NK-92 (cell line): ENCODE data around the gene RXRG.
"Not testable (repeated sequence)": the region's sequence is repeated elsewhere in the genome, so short reads cannot be mapped to it uniquely, and the experiment has no call there.

Source experiments
- DNase-seq: peaks from one replicate; lab custom pipeline; 2025; ENCODE audit not compliant: unreplicated experiment; lab: John Stamatoyannopoulos, UW

RXRG gene

DNA sequence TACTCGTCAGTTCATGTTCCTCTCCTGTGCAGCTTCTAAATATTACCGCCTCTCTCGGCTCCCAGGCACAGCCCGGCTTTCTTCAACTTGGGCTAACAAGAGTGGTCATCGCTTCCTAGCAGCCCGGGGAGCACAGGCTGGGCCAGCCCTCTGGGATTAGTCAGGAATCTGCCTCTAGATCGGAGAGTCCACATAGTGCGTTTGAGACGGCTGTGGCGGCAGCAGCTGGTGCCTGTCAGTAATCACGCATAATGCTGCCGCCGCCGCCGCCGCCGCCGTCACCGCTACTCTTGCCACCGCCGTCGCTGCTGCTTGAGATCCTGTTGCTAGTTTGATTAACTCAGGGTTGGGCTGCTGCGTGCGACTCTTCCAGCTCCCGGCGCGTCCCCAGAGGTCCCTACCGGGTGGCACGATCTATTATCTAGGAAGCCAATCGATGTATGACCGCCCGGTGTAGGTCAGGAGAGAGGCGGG is at the start of gene RXRG:
Gene RXRG (minus strand): TSS at position 230 of the 474 bp plus-strand sequence. CDS start 233 bp downstream, outside the sequence.
- no peak for DNase-seq

- no peak for DNase-seq
These were observed 48.0 kb upstream of the RXRG start for GRCh38 chr1:165492845-165493373.

DNA sequence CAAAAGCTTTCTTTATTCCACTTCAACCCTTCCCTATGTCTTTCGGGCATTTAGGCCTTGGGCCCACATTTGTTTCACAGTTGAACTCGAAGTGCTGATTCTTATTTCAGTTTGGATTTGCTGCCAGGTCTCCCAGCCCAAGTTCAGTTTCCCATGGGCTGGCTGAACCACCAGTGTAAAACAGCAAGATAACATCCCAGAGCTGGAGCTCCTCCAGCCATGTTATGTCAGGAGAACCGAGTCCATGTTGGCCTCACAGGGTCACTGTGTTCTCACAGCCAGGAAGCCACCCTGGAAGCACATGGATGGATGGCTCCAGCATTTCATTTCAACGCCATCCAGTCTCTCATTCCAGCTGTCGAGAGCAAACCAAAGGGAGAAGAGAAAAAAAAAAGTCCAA is 45.2 kb upstream of the RXRG start:
- no peak for DNase-seq

DNA sequence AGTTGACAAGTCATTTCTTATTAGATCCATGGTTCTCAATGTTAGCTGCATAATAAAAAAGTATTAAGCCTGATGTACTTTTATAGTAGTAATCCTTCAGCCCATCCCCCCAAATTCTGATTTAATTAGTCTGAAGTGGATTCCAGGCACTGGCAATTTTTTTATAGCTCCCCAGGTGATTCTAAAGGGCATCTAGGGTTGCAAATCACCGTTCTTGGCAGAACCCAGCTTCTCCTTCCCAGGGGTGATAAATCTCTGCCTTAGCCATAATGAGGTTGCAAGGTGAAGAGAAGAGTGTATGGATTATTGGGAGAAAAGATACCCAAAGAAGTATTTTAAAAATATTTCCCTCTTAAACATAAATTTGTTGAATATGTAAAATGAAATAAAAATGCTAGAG is 43.0 kb upstream of the RXRG start:
- DNase-seq = no peak

DNA sequence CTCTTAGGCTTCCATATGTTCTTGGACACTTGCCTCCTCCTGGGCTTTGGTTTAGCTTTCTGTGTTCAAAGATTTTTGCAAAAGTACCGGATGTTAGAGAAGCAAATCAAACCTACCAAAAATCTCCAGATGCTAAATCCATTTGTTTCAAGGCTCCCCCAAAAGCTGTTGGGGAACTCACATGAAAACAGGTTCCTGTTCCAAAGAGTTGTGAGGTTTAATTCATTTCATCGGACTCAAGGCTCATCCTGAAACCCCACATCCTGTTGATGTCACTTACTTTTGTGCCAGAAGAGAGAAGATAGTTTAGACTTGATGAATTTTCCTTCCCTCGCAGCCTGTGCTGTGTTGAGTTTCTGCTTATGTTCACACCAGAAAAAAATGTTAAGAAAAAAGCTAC is 41.7 kb upstream of the RXRG start:
- no peak for DNase-seq

- no peak for DNase-seq
These were observed 40.8 kb upstream of the RXRG start for GRCh38 chr1:165485716-165486115.

DNA sequence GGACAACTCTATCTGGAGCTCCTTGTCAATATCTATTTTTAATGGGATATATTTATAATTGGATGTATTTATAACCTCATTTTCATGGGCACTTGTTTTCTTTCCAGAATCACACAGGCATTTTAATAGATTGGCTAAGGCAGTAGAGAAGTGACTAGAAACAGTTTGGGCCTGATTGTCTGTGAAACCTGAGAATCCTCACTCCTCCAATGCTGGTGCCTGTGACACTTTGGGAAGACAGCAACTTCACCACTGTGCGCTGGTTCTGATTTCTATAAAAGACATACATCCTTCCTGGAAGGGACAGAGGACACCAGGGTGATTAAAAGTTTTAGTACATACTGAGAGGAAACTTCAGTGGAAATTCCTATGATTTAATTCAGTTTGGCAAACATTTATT is 39.6 kb upstream of the RXRG start:
- DNase-seq = no peak

- no peak for DNase-seq
These were observed 38.5 kb upstream of the RXRG start for GRCh38 chr1:165483412-165483811.

GRCh38 chr1:165481820-165482532 is 37.0 kb upstream of the RXRG start:
- DNase-seq = no peak

DNA sequence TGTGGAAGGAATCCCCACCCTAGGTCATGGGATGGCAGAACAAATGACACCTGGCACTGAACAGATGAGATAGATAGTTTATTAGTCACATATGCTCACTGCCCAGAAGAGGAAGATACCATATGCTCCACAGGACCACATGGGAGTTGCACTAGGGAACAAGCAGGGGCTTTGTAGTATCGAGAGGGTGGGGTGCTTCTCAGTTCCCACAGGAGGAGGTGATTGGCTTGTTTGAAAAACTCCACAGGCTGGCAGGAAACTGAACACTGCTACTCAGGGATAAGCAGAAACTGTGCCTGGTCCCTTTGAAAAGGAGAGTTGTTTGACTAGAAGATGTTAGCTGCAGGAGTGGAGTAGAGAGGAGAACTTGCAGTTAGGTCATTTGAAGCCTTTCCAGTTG is 31.9 kb upstream of the RXRG start:
- no peak for DNase-seq

DNA sequence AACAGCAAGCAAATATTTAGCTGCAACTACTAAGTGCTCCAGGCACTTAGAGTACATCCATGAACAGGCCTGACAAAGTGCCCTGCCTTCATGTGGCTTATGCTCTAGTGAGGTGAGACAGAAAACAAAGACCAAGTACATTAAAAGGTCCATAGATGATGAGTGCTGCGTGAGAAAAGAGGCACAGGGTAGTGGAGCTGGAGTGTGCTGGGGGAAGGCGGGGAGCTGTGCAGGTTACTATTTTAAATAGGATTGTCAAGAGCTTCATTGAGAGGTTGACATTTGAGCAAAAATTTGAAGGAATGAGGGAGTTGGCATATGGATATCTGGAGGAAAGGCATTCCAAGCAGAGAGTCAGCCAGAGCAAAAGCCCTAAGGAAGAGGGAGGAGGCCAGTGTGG is 29.3 kb upstream of the RXRG start:
- DNase-seq = no peak

- no peak for DNase-seq
These were observed 28.2 kb upstream of the RXRG start for GRCh38 chr1:165473081-165473480.

GRCh38 chr1:165468726-165469249 is 23.9 kb upstream of the RXRG start:
- no peak for DNase-seq

- DNase-seq = no peak
These were observed 23.3 kb upstream of the RXRG start for GRCh38 chr1:165468253-165468652.

DNA sequence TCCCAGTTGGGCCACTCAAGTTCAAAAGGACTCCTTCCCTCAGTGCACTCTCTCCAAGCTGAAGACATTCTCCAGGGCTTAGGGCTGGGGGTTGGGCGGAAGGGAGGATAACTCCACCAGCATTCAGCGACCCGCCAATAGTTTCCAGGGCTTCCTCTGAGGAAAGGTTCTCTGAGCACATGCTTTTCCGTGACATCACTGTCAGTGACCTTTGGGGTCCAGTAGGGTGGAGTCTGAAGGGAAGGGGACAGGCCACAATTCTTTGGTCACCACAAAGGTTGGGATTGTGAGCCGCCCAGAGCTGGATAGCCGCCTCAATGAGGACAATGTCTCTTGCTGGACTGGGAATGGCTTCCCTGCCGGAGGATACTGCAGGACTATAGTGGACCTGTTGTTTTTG is 22.8 kb upstream of the RXRG start:
- no peak for DNase-seq

- no peak for DNase-seq
These were observed 19.1 kb upstream of the RXRG start for GRCh38 chr1:165463978-165464377.

DNA sequence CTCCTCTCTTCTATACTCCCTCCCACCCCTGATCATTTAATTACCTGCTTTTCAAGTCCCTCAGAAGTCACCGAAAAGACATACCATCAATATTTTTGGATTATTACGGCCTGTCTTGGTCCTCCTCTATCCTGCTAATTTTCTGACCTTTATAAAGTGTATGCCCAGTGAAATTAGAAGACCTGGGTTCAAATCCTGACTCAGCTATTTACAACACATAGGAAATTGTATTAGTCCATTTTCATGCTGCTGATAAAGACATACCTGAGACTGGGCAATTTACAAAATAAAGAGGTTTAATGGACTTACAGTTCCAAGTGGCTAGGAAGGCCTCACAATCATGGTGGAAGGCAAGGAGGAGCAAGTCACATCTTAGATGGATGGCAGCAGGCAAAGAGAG is 14.8 kb upstream of the RXRG start:
- not testable (repeated sequence) for DNase-seq

DNA sequence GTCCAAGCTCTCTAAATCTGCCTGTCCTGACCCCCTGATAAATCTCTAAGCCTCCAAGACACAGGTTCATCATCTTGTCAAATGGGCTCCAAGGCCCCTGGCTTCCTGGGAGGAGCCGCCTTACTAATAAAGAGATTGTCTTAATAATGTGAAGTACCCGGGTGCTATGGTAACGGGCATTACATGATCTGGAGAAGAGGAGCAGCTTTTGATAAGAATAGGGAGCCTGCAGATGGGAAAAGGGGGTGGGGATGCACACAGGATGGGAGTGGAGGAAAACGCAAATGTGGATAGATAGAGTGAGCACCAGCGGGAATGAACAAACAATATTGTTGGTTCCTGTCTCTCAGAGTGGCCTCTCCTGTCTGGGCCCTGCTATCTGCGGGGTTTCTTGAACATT is 11.9 kb upstream of the RXRG start:
- no peak for DNase-seq

DNA sequence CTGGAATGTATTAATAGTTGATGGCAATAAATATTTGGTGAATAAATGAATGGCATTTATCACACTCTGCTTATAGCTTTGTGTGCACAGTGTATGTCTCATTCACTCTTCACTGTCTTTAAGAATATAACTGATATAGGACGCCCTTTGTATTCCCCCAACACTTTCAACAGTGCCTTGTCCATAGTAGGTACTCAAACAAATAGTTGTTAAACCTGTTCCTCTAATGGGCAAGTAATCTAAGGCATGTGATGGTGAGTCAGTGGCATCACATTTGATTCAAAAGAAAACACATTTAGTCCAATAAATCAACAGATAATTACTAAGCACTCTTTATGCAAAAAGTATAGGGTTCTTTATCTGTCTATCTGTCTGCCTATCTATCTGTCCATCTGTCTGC is 11.2 kb upstream of the RXRG start:
- DNase-seq = no peak

DNA sequence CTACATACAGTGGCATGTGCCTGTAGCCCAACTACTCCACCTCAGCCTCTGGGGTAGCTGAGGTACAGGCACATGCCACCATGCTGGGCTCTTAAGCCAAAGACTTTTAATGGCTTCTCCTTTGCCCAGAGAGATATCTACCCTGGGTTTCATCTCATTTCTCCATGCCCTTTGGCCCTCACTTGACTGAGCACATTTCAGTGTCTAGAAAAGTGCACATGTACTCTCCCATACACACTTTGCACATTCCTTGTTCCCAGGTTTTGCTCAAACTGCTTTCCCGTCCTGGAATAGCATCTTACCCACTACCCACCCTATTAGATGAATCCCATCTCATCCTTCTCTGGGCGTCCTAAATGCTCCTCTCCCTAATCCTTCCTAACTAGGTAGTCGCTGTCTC is 10.2 kb upstream of the RXRG start:
- DNase-seq = no peak

GRCh38 chr1:165454091-165454610 is 9.2 kb upstream of the RXRG start:
- no peak for DNase-seq

GRCh38 chr1:165452336-165453130 is 7.6 kb upstream of the RXRG start:
- DNase-seq = no peak
